K562 treated with DMSO at 1 percent for 48 hours (cell line): ENCODE data around the gene SUOX. TPM values are rescaled to one million over a fixed set of nuclear protein-coding genes. Genes with fewer than 3 reads are reported as not detected.

Experiments used
- total RNA-seq: library from RNA; unstranded; fragments of 300-600 nt; gene quantifications from 2 replicates; pipeline ENCODE4 v1.2.3, GENCODE V29; 2022; ENCODE audit warnings: low replicate concordance; ENCODE audit errors: extremely low read depth

Gene SUOX
- total RNA-seq: not detected in 2 replicates

GRCh38 chr12:55996715-55997534, at the start of gene SUOX:
TSS of gene SUOX (plus strand) at chr12:55997276. CDS start at chr12:56002222, 4,946 bp downstream.

GRCh38 chr12:55965941-55966407, 31.1 kb upstream of the SUOX start, which contains the start of gene PMEL:
TSS of gene PMEL (minus strand) at chr12:55966042. CDS start at chr12:55966011, 31 bp downstream.

GRCh38 chr12:55966408-55967281, 30.4 kb upstream of the SUOX start, which contains the start of gene CDK2:
TSS of gene CDK2 (plus strand) at chr12:55966830. CDS start at chr12:55967009, 179 bp downstream.

GRCh38 chr12:55973599-55974307, 23.3 kb upstream of the SUOX start, which contains the start of gene RAB5B:
TSS of gene RAB5B (plus strand) at chr12:55974078. CDS start at chr12:55986961, 12,883 bp downstream.

GRCh38 chr12:56020423-56021184, 23.5 kb downstream of the SUOX start, which contains the start of gene IKZF4:
TSS of gene IKZF4 (plus strand) at chr12:56021043. CDS start at chr12:56021494, 451 bp downstream.

GRCh38 chr12:56041552-56042429, 44.7 kb downstream of the SUOX start, which contains the start of gene RPS26:
TSS of gene RPS26 (plus strand) at chr12:56041918. CDS start at chr12:56042167, 249 bp downstream.

Other genes with a start within 250 kb of the SUOX start
- not detected in 2 replicates for gene SARNP, start 179.6 kb upstream of the SUOX start, total RNA-seq
- not detected in 2 replicates for gene ORMDL2, start 179.2 kb upstream of the SUOX start, total RNA-seq
- gene DNAJC14, start 167.7 kb upstream of the SUOX start, total RNA-seq: not detected in 2 replicates
- not detected in 2 replicates for gene MMP19, start 154.3 kb upstream of the SUOX start, total RNA-seq
- gene PYM1, start 69.4 kb upstream of the SUOX start, total RNA-seq: not detected in 2 replicates
- gene DGKA, start 66.1 kb upstream of the SUOX start, total RNA-seq: not detected in 2 replicates
- gene PMEL, start 31.2 kb upstream of the SUOX start, total RNA-seq: not detected in 2 replicates
- gene CDK2, start 30.4 kb upstream of the SUOX start, total RNA-seq: not detected in 2 replicates
- gene RAB5B, start 23.2 kb upstream of the SUOX start, total RNA-seq: not detected in 2 replicates
- not detected in 2 replicates for gene IKZF4, start 23.8 kb downstream of the SUOX start, total RNA-seq
- not detected in 2 replicates for gene RPS26, start 44.6 kb downstream of the SUOX start, total RNA-seq
- not detected in 2 replicates for gene ERBB3, start 82.9 kb downstream of the SUOX start, total RNA-seq
- gene PA2G4, start 107.3 kb downstream of the SUOX start, total RNA-seq: not detected in 2 replicates
- 6,813 TPM in 1 of 2 replicates, not detected in the other for gene RPL41, start 119.4 kb downstream of the SUOX start, total RNA-seq
- gene ZC3H10, start 121.0 kb downstream of the SUOX start, total RNA-seq: not detected in 2 replicates
- gene ESYT1, start 131.0 kb downstream of the SUOX start, total RNA-seq: 641 TPM in 1 of 2 replicates, not detected in the other
- gene MYL6B, start 155.3 kb downstream of the SUOX start, total RNA-seq: not detected in 2 replicates
- 1,727 TPM in 1 of 2 replicates, not detected in the other for gene MYL6, start 161.1 kb downstream of the SUOX start, total RNA-seq
- gene SMARCC2, start 192.2 kb downstream of the SUOX start, total RNA-seq: not detected in 2 replicates
- gene RNF41, start 224.6 kb downstream of the SUOX start, total RNA-seq: not detected in 2 replicates
- gene NABP2, start 227.1 kb downstream of the SUOX start, total RNA-seq: not detected in 2 replicates
- not detected in 2 replicates for gene SLC39A5, start 232.8 kb downstream of the SUOX start, total RNA-seq